Upper lobe of left lung (tissue), 4 donors: ENCODE measurements around the gene METRN.

Source experiments
- CTCF ChIP-seq, 6 experiments: fragments of 450-650 bp in 4 of 6; fragments of 200-600 bp in 2 of 6; sonication (generic) in 2 of 6; IDR thresholded peaks; one replicate each; pipeline ENCODE4 v1.5.1; 2016 to 2019; ENCODE audit warnings: antibody characterized with exemption in 6 of 6
- POLR2AphosphoS5 ChIP-seq, 2 donors: sonication (generic); formaldehyde crosslinking; IDR thresholded peaks; one replicate each; pipeline ENCODE4 v1.5.1; 2017; ENCODE audit warnings: antibody characterized with exemption in 2 of 2

GRCh38 chr16:722835-723633, 8.1 kb downstream of the METRN start:
- no peak for TF ChIP-seq CTCF (IDR thresholded peaks at IDR 0.05)
- TF ChIP-seq POLR2AphosphoS5 (IDR thresholded peaks at IDR 0.05): no peak
